IPS-20b (cell line): Measurements from ENCODE around the gene TEX51.

Source experiments
- H3K27ac ChIP-seq: one replicate; pipeline ENCODE4 v1.5.1; 2013; ENCODE audit warnings: low read length
- H3K27me3 ChIP-seq: 2 replicates; pipeline ENCODE4 v1.6.1; 2013; ENCODE audit warnings: mild to moderate bottlenecking, low read length, inconsistent platforms; ENCODE audit not compliant: insufficient read depth
- H3K36me3 ChIP-seq: 2 replicates; pipeline ENCODE4 v1.6.1; 2013; ENCODE audit warnings: low read depth, mild to moderate bottlenecking, inconsistent platforms, low read length, moderate library complexity; ENCODE audit not compliant: insufficient read depth
- H3K4me1 ChIP-seq: 2 replicates; pipeline ENCODE4 v1.6.1; 2013; ENCODE audit warnings: mild to moderate bottlenecking, control low read depth, inconsistent platforms, low read length, moderate library complexity; ENCODE audit not compliant: insufficient read depth
- H3K4me3 ChIP-seq: 2 replicates; pipeline ENCODE4 v1.5.1; 2013; ENCODE audit warnings: mild to moderate bottlenecking, low read length, inconsistent platforms
- H3K9ac ChIP-seq: 2 replicates; pipeline ENCODE4 v1.6.1; 2013; ENCODE audit warnings: low read depth, mild to moderate bottlenecking, inconsistent platforms, low read length, moderate library complexity
- H3K9me3 ChIP-seq: 2 replicates; pipeline ENCODE4 v1.6.1; 2013; ENCODE audit warnings: mild to moderate bottlenecking, low read depth, low read length, inconsistent platforms; ENCODE audit not compliant: insufficient read depth

Gene TEX51

DNA sequence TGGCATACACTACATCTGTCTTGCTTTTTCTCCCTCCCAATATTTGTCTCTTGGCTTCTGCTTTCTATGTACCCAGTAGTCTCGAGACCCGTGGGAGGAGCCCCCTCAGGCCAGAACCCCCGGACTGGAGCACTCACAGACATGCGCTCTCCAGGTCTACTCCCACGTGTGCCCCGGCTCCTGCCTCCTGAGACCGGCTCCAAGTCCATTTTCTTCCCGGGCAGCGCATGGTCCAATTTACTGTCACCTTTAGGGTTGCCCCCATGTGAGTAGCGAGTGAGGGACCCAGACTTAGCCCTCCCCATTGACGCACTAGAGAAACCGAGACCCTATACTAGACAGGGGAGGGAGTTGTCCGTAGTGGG, 11.8 kb upstream of the TEX51 start:
- H3K4me1 ChIP-seq: no peaks in the 10 kb centered on the region
- H3K9ac ChIP-seq: no peak overlapping the region
- no peaks in the 10 kb centered on the region for H3K9me3 ChIP-seq
- H3K27me3 ChIP-seq: peaks cover 28% of the 10 kb centered on the region
- H3K27ac ChIP-seq: no peak overlapping the region
- H3K4me3 ChIP-seq: peak overlapping the region; percentile 54; the same call in 1 of the 2 replicates
- H3K36me3 ChIP-seq: no peaks in the 10 kb centered on the region

- H3K36me3 ChIP-seq: no peaks in the 10 kb centered on the region
- peaks cover 28% of the 10 kb centered on the region for H3K27me3 ChIP-seq
- H3K4me1 ChIP-seq: no peaks in the 10 kb centered on the region
- no peak overlapping the region for H3K9ac ChIP-seq
- no peak overlapping the region for H3K4me3 ChIP-seq
- no peaks in the 10 kb centered on the region for H3K9me3 ChIP-seq
- no peak overlapping the region for H3K27ac ChIP-seq
Observed at GRCh38 chr2:126887506-126887905, 11.2 kb upstream of the TEX51 start.

DNA sequence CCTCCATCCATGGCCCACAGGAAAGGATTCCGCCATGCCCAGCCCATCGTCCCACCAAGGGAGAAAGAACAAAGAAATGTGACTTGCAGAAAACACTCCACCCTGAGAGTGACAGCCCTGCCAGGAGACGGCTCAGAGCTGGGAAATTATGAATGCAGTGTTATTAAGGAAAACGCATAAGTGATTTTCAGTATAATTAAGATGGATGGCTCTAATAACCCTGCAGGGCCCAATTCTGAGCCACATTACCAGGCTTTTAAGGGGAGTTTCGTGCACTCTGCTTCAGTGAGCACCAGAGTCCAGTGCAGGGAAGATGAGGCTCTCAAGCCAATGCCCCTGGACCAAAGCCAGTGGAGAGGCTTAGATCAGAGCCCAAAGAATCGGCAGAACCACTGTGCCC, 10.6 kb upstream of the TEX51 start:
- no peaks in the 10 kb centered on the region for H3K4me1 ChIP-seq
- H3K36me3 ChIP-seq: no peaks in the 10 kb centered on the region
- H3K4me3 ChIP-seq: no peak overlapping the region
- H3K27me3 ChIP-seq: peaks cover 28% of the 10 kb centered on the region
- no peak overlapping the region for H3K9ac ChIP-seq
- H3K27ac ChIP-seq: no peak overlapping the region
- H3K9me3 ChIP-seq: no peaks in the 10 kb centered on the region

GRCh38 chr2:126889071-126889470, 9.6 kb upstream of the TEX51 start:
- H3K36me3 ChIP-seq: no peaks in the 10 kb centered on the region
- no peak overlapping the region for H3K9ac ChIP-seq
- no peaks in the 10 kb centered on the region for H3K4me1 ChIP-seq
- H3K4me3 ChIP-seq: no peak overlapping the region
- H3K9me3 ChIP-seq: no peaks in the 10 kb centered on the region
- H3K27ac ChIP-seq: no peak overlapping the region
- peaks cover 28% of the 10 kb centered on the region for H3K27me3 ChIP-seq

- Histone ChIP-seq H3K9me3 (no peaks in the 10 kb centered on the region), H3K27ac (no peak overlapping the region), H3K9ac (no peak overlapping the region), H3K4me3 (no peak overlapping the region), H3K27me3 (peaks cover 28% of the 10 kb centered on the region), H3K36me3 (no peaks in the 10 kb centered on the region), H3K4me1 (no peaks in the 10 kb centered on the region)
Observed at GRCh38 chr2:126889496-126890135, 9.1 kb upstream of the TEX51 start.

DNA sequence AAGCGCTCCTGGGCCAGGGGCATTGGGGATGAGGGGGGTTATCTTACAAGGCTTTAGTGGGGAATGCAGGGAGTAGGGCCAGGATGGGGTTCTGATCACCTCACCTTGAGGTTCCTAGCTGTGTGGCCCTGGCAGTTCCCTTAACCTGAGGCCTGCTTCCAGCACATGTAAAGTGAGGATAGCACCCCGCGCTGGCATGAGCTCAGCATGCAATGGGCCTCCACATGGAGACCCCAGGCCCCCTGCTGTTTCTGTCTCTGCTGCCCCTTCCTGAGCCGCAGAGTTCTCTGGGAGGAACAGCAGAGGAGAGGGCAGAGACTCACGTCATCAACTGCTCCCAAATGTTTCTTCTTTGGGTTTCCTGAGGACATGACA, 8.6 kb upstream of the TEX51 start:
- H3K27me3 ChIP-seq: peaks cover 28% of the 10 kb centered on the region
- no peak overlapping the region for H3K4me3 ChIP-seq
- no peaks in the 10 kb centered on the region for H3K36me3 ChIP-seq
- H3K27ac ChIP-seq: no peak overlapping the region
- H3K4me1 ChIP-seq: no peaks in the 10 kb centered on the region
- H3K9ac ChIP-seq: no peak overlapping the region
- no peaks in the 10 kb centered on the region for H3K9me3 ChIP-seq

- no peaks in the 10 kb centered on the region for H3K9me3 ChIP-seq
- H3K4me3 ChIP-seq: no peak overlapping the region
- H3K27ac ChIP-seq: no peak overlapping the region
- H3K27me3 ChIP-seq: peaks cover 24% of the 10 kb centered on the region
- no peak overlapping the region for H3K9ac ChIP-seq
- no peaks in the 10 kb centered on the region for H3K36me3 ChIP-seq
- no peaks in the 10 kb centered on the region for H3K4me1 ChIP-seq
Observed at GRCh38 chr2:126890551-126891450, 7.9 kb upstream of the TEX51 start.

- Histone ChIP-seq H3K36me3 (no peaks in the 10 kb centered on the region), H3K9me3 (no peaks in the 10 kb centered on the region), H3K4me3 (no peak overlapping the region), H3K27ac (no peak overlapping the region), H3K27me3 (peaks cover 16% of the 10 kb centered on the region), H3K9ac (no peak overlapping the region), H3K4me1 (no peaks in the 10 kb centered on the region)
Observed at GRCh38 chr2:126891681-126892500, 6.8 kb upstream of the TEX51 start.

DNA sequence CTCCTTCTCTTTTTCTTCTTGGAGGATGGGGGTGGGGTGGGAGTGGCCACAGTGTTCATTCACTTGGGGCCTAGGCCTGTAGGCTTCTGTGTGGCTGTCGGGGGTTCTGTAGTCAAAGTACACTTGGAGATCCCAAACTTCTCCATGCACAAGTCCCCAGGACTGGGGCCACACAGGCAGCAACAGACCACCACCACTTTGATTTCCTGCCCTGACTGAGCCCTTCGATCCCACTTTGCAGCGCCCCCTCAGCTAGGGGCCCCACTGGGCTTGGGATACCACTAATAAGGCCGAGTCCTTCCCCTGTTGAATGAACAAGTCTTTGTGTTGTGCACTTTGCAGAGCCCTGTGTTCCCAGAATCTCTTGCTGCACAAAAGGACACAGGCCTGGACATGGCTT, 5.5 kb upstream of the TEX51 start:
- peaks cover 4% of the 10 kb centered on the region; the same call in 1 of the 2 replicates for H3K27me3 ChIP-seq
- H3K4me3 ChIP-seq: no peak overlapping the region
- no peaks in the 10 kb centered on the region for H3K4me1 ChIP-seq
- no peaks in the 10 kb centered on the region for H3K9me3 ChIP-seq
- H3K36me3 ChIP-seq: no peaks in the 10 kb centered on the region
- H3K9ac ChIP-seq: no peak overlapping the region
- no peak overlapping the region for H3K27ac ChIP-seq

DNA sequence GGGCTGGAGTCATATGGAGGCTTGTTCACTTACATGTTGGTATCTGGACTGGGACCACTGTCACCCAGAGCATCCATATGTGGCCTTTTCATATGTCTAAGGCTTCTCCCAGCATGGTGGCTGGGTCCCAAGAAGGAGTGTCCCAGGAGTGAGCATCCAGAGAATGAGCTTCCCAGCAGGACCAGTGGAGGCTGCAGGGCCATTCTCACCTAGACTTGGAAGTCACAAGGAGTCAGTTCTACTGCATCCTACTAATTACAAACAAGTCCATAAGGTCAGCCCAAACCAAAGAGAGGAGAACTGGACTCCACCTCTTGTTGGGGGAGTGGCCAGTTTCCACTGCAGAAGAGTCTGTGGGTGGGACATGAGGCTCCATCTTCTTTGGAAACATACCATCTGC, 5.1 kb upstream of the TEX51 start:
- Histone ChIP-seq H3K4me3 (no peak overlapping the region), H3K9ac (no peak overlapping the region), H3K9me3 (no peaks in the 10 kb centered on the region), H3K27me3 (no peaks in the 10 kb centered on the region; the same call in 1 of the 2 replicates), H3K36me3 (no peaks in the 10 kb centered on the region), H3K4me1 (no peaks in the 10 kb centered on the region), H3K27ac (no peak overlapping the region)

- no peaks in the 10 kb centered on the region for H3K36me3 ChIP-seq
- H3K4me1 ChIP-seq: no peaks in the 10 kb centered on the region
- H3K9me3 ChIP-seq: no peaks in the 10 kb centered on the region
- H3K9ac ChIP-seq: no peak overlapping the region
- H3K27ac ChIP-seq: no peak overlapping the region
- no peak overlapping the region for H3K4me3 ChIP-seq
- H3K27me3 ChIP-seq: no peaks in the 10 kb centered on the region; the same call in 1 of the 2 replicates
Observed at GRCh38 chr2:126894082-126894481, 4.6 kb upstream of the TEX51 start.
